Right lung (tissue), 10 donors: ENCODE measurements around the gene GPR85. TPM values are rescaled to one million over a fixed set of nuclear protein-coding genes. Genes with fewer than 3 reads are reported as not detected.
"Not testable (repeated sequence)": the region's sequence is repeated elsewhere in the genome, so short reads cannot be mapped to it uniquely, and the experiment has no call there.

ENCODE experiments used
- DNase-seq, 2 donors: peaks; one replicate each; pipeline ENCODE4 v3.0.0-alpha.2; 2013
- long read RNA-seq, 8 donors: transcript quantifications; one replicate each; lab custom pipeline, GENCODE V29; 2026
- polyA plus RNA-seq, 5 donors: library from polyadenylated mRNA; unstranded; fragments of 120-200 nt; gene quantifications; one replicate each; pipeline versions ENCODE4 v1.2.1 to v1.2.3, GENCODE V29; 2013; ENCODE audit warnings: inconsistent platforms in 1 of 5, low replicate concordance in 1 of 5; ENCODE audit not compliant: insufficient read length in 5 of 5, insufficient read depth in 1 of 5

The GPR85 gene
- polyA plus RNA-seq, result 1 to 10 TPM; 1.6 to 2.7 (median 1.7) TPM
- long read RNA-seq, donor 1, result 0 reads
- long read RNA-seq, donor 2, result 0 reads
- long read RNA-seq, donor 3, partial matches to known transcripts, result 0 of 1 reads
- long read RNA-seq, donor 3, other reads (novel, unspliced or antisense), result 0 of 1 reads
- long read RNA-seq, donor 4, result 0 reads
- long read RNA-seq, donor 5, result 0 reads
- long read RNA-seq, donor 6, result 0 reads
- long read RNA-seq, donor 7, partial matches to known transcripts, result 0 of 1 reads
- long read RNA-seq, donor 7, other reads (novel, unspliced or antisense), result 0 of 1 reads
- long read RNA-seq, donor 8, result 0 reads

GRCh38 chr7:113086431-113086888 is at the start of gene GPR85:
GPR85 (minus strand) TSS chr7:113086827; CDS start chr7:113084721, 2,106 bp downstream.
- DNase-seq, result peak; percentile 55 to 57

GRCh38 chr7:113134025-113134424 is 47.4 kb upstream of the GPR85 start:
- no peak for DNase-seq

GRCh38 chr7:113131367-113131766 is 44.7 kb upstream of the GPR85 start:
- no peak for DNase-seq

GRCh38 chr7:113128031-113128430 is 41.4 kb upstream of the GPR85 start:
- DNase-seq, result no peak

GRCh38 chr7:113125728-113126127 is 39.1 kb upstream of the GPR85 start:
- DNase-seq, result no peak

- DNase-seq, result no peak
These were observed 36.1 kb upstream of the GPR85 start for GRCh38 chr7:113122744-113123143.

- no peak for DNase-seq
These were observed 34.0 kb upstream of the GPR85 start for GRCh38 chr7:113120647-113121046.

- no peak for DNase-seq
These were observed 32.8 kb upstream of the GPR85 start for GRCh38 chr7:113119429-113119828.

GRCh38 chr7:113118074-113118959 is 31.7 kb upstream of the GPR85 start, which contains the start of gene SMIM30:
SMIM30 (minus strand) TSS chr7:113118554; CDS start chr7:113117578, 976 bp downstream.
- DNase-seq, result peak; percentile 89 to 90

GRCh38 chr7:113117374-113117774 is 30.7 kb upstream of the GPR85 start:
- DNase-seq, result not testable (repeated sequence)

- DNase-seq, result no peak
These were observed 27.3 kb upstream of the GPR85 start for GRCh38 chr7:113113912-113114311.

GRCh38 chr7:113109718-113110117 is 23.1 kb upstream of the GPR85 start:
- no peak for DNase-seq

GRCh38 chr7:113100121-113100603 is 13.5 kb upstream of the GPR85 start:
- DNase-seq, result peak in 1 of 2 donors; percentile 19

- peak in 1 of 2 donors; percentile 15 for DNase-seq
These were observed 12.8 kb upstream of the GPR85 start for GRCh38 chr7:113099284-113099919.

GRCh38 chr7:113094517-113095249 is 8.1 kb upstream of the GPR85 start:
- DNase-seq, result no peak

GRCh38 chr7:113093561-113093960 is 6.9 kb upstream of the GPR85 start:
- no peak for DNase-seq

GRCh38 chr7:113092762-113093161 is 6.1 kb upstream of the GPR85 start:
- DNase-seq, result no peak

- DNase-seq, result peak; percentile 36 to 46
These were observed 708 bp upstream of the GPR85 start for GRCh38 chr7:113087071-113087998.

- no peak for DNase-seq
These were observed 741 bp downstream of the GPR85 start for GRCh38 chr7:113085781-113086390.
